Gastroesophageal sphincter (tissue), 4 donors: Measurements from ENCODE around the gene SLCO1B1. TPM values are rescaled to one million over a fixed set of nuclear protein-coding genes. Genes with fewer than 3 reads are reported as not detected.
"Not testable (repeated sequence)": the region's sequence is repeated elsewhere in the genome, so short reads cannot be mapped to it uniquely, and the experiment has no call there.

Experiments used
- ATAC-seq: fragments of 150-250 bp; one replicate; pipeline ENCODE4 v1.9.1; 2016; ENCODE audit warnings: mild to moderate bottlenecking, moderate library complexity
- H3K27ac ChIP-seq, 4 donors: fragments of 200-600 bp; sonication (generic) in 3 of 4; 1 replicate in 3 of 4; 2 replicates in 1 of 4; pipeline ENCODE4 v1.5.1; 2016 to 2019
- H3K27me3 ChIP-seq: fragments of 200-600 bp; sonication (generic); one replicate; pipeline ENCODE4 v1.5.1; 2019
- H3K36me3 ChIP-seq, 2 donors: fragments of 200-600 bp; sonication (generic); one replicate each; pipeline ENCODE4 v1.5.1; 2019; ENCODE audit warnings: control low read depth in 1 of 2
- H3K4me1 ChIP-seq, 3 donors: fragments of 200-600 bp; sonication (generic); 1 replicate in 2 of 3; 2 replicates in 1 of 3; pipeline ENCODE4 v1.5.1; 2016 to 2019; ENCODE audit warnings: control low read depth in 2 of 3
- H3K4me3 ChIP-seq, 2 donors: fragments of 200-600 bp; sonication (generic); one replicate each; pipeline ENCODE4 v1.5.1; 2019; ENCODE audit warnings: mild to moderate bottlenecking in 1 of 2, moderate library complexity in 1 of 2
- H3K9me3 ChIP-seq, 3 donors: fragments of 200-600 bp; sonication (generic); one replicate each; pipeline ENCODE4 v1.5.1; 2017 to 2019; ENCODE audit warnings: control low read depth in 2 of 3
- EP300 ChIP-seq: sonication (generic); formaldehyde crosslinking; IDR thresholded peaks from one replicate; pipeline ENCODE4 v1.6.1; 2017; ENCODE audit warnings: antibody characterized with exemption, mild to moderate bottlenecking
- POLR2A ChIP-seq, 2 donors: fragments of 450-650 bp; IDR thresholded peaks; one replicate each; pipeline ENCODE4 v1.6.1; 2017; ENCODE audit warnings: antibody characterized with exemption in 2 of 2, mild to moderate bottlenecking in 2 of 2, moderate library complexity in 1 of 2
- POLR2AphosphoS5 ChIP-seq: sonication (generic); formaldehyde crosslinking; IDR thresholded peaks from one replicate; pipeline ENCODE4 v1.6.1; 2017; ENCODE audit warnings: antibody characterized with exemption
- WGBS, 2 donors: methylation state at CpG; one replicate each; pipeline ENCODE4 v1.1.5; 2018; ENCODE audit warnings: low coverage in 1 of 2; 5-methylcytosine and 5-hydroxymethylcytosine counted together
- total RNA-seq, 4 donors: library from RNA; depleted of rRNA; stranded (reverse); fragments of >200 nt; gene quantifications; one replicate each; pipeline ENCODE4 v1.1.0, GENCODE V29; 2016
- TF ChIP-seq, protein P1 (sequence below), 4 experiments: fragments of 200-600 bp in 2 of 4; fragments of 450-650 bp in 2 of 4; sonication (generic) in 1 of 4; IDR thresholded peaks; one replicate each; pipeline ENCODE4 v1.5.1; 2017 to 2019; ENCODE audit warnings: antibody characterized with exemption in 4 of 4, mild to moderate bottlenecking in 2 of 4, moderate library complexity in 2 of 4

Gene SLCO1B1
- total RNA-seq: not detected

- H3K4me3 ChIP-seq: no peak within 1 kb of the TSS
- H3K27ac ChIP-seq: no peak within 1 kb of the TSS
- no peak for ATAC-seq
- WGBS, 2 donors: 78 to 85% methylated on average over 3 of the region's 3 CpGs
- H3K36me3 ChIP-seq: no peaks in the 10 kb centered on the region
- no peaks in the 10 kb centered on the region for H3K4me1 ChIP-seq
- no peaks in the 10 kb centered on the region for H3K9me3 ChIP-seq
- TF ChIP-seq EP300: no peak
- TF ChIP-seq, protein P1, sequence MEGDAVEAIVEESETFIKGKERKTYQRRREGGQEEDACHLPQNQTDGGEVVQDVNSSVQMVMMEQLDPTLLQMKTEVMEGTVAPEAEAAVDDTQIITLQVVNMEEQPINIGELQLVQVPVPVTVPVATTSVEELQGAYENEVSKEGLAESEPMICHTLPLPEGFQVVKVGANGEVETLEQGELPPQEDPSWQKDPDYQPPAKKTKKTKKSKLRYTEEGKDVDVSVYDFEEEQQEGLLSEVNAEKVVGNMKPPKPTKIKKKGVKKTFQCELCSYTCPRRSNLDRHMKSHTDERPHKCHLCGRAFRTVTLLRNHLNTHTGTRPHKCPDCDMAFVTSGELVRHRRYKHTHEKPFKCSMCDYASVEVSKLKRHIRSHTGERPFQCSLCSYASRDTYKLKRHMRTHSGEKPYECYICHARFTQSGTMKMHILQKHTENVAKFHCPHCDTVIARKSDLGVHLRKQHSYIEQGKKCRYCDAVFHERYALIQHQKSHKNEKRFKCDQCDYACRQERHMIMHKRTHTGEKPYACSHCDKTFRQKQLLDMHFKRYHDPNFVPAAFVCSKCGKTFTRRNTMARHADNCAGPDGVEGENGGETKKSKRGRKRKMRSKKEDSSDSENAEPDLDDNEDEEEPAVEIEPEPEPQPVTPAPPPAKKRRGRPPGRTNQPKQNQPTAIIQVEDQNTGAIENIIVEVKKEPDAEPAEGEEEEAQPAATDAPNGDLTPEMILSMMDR (IDR thresholded peaks at IDR 0.05): no peak
- TF ChIP-seq POLR2AphosphoS5: no peak
- TF ChIP-seq POLR2A (IDR thresholded peaks at IDR 0.05): no peak
- H3K27me3 ChIP-seq: no peaks in the 10 kb centered on the region
Observed at GRCh38 chr12:21130998-21131397, at the start of gene SLCO1B1. Gene SLCO1B1, plus strand, starts transcription at chr12:21131194. Its CDS starts 10,381 bp downstream, at chr12:21141575.

DNA sequence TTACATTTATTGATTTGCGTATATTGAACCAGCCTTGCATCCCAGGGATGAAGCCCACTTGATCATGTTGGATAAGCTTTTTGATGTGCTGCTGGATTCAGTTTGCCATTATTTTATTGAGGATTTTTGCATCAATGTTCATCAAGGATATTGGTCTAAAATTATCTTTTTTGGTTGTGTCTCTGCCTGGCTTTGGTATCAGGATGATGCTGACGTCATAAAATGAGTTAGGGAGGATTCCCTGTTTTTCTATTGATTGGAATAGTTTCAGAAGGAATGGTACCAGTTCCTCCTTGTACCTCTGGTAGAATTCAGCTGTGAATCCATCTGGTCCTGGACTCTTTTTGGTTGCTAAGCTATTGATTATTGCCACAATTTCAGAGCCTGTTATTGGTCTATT is 46.2 kb upstream of the SLCO1B1 start:
- WGBS, 2 donors: 63 to 64% methylated on average over 1 to 2 of the region's 2 CpGs
- ATAC-seq, H3K36me3 ChIP-seq, H3K4me1 ChIP-seq, H3K27ac ChIP-seq, H3K27me3 ChIP-seq, H3K4me3 ChIP-seq: not testable (repeated sequence)
- H3K9me3 ChIP-seq: peaks cover 0 to 11% (median 0%) of the 10 kb centered on the region in 3 donors

- Histone ChIP-seq H3K4me3 (no peak overlapping the region), H3K36me3 (no peaks in the 10 kb centered on the region), H3K9me3 (no peaks in the 10 kb centered on the region), H3K4me1 (no peaks in the 10 kb centered on the region), H3K27me3 (no peaks in the 10 kb centered on the region), H3K27ac (no peak overlapping the region)
- 73 to 89% methylated on average over 4 of the region's 4 CpGs for WGBS, 2 donors
- TF ChIP-seq POLR2A (IDR thresholded peaks at IDR 0.05) (no peak), EP300 (no peak), POLR2AphosphoS5 (no peak)
- TF ChIP-seq, protein P1 (IDR thresholded peaks at IDR 0.05): no peak
- no peak for ATAC-seq
Observed at GRCh38 chr12:21111732-21112131, 19.3 kb upstream of the SLCO1B1 start.

DNA sequence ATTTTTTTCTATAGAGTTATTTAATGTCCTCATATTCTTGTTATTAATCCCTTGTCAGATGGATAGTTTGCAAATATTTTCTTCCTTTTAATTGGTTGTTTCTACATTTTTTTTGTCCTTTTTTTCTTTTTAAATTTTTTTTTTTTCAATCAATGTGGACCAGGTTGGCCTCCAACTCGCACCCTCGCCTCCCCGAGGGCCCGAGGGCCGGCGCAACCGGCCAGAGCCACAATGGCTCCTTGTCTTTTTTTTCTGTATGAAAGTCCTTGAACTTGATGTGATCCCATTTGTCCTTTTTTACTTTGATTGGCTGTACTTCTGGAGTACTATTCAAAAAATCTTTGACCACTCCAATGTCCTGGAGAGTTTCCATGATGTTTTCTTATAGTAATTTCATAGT is 17.7 kb upstream of the SLCO1B1 start:
- H3K9me3 ChIP-seq: no peaks in the 10 kb centered on the region
- no peaks in the 10 kb centered on the region for H3K36me3 ChIP-seq
- TF ChIP-seq, protein P1 (IDR thresholded peaks at IDR 0.05): no peak
- TF ChIP-seq POLR2A (IDR thresholded peaks at IDR 0.05) (no peak), POLR2AphosphoS5 (no peak), EP300 (no peak)
- 80 to 89% methylated on average over 6 to 7 of the region's 7 CpGs for WGBS, 2 donors
- H3K4me1 ChIP-seq: no peaks in the 10 kb centered on the region
- no peaks in the 10 kb centered on the region for H3K27me3 ChIP-seq
- no peak overlapping the region for H3K4me3 ChIP-seq
- H3K27ac ChIP-seq: no peak overlapping the region
- ATAC-seq: no peak

GRCh38 chr12:21117995-21118394 is 13.0 kb upstream of the SLCO1B1 start:
- Histone ChIP-seq H3K27ac (no peak overlapping the region), H3K4me1 (no peaks in the 10 kb centered on the region), H3K27me3 (no peaks in the 10 kb centered on the region), H3K4me3 (no peak overlapping the region), H3K9me3 (no peaks in the 10 kb centered on the region), H3K36me3 (no peaks in the 10 kb centered on the region)
- TF ChIP-seq, protein P1 (IDR thresholded peaks at IDR 0.05): no peak
- TF ChIP-seq EP300: no peak
- no peak for TF ChIP-seq POLR2A (IDR thresholded peaks at IDR 0.05)
- no peak for TF ChIP-seq POLR2AphosphoS5
- 91 to 92% methylated on average over 1 to 2 of the region's 3 CpGs for WGBS, 2 donors
- no peak for ATAC-seq
